GM19025 (cell line): ENCODE results near the gene ZNF439.
"Not testable (repeated sequence)": the region's sequence is repeated elsewhere in the genome, so short reads cannot be mapped to it uniquely, and the experiment has no call there.

Source experiments
- ATAC-seq: cut with Tn5 transposase; IDR thresholded peaks from one replicate; pipeline ENCODE4 v1.9.1; 2021; ENCODE audit warnings: mild to moderate bottlenecking, low read depth, moderate library complexity; ENCODE audit not compliant: unreplicated experiment

Gene ZNF439

GRCh38 chr19:11848594-11849469 is at the start of gene ZNF439:
Gene ZNF439, plus strand, starts transcription at chr19:11848726. Its CDS starts 142 bp downstream, at chr19:11848868.
- ATAC-seq = peak; percentile 75

- no peak for ATAC-seq
Measured at GRCh38 chr19:11806354-11807098, 42.0 kb upstream of the ZNF439 start.

GRCh38 chr19:11807099-11807380 is 41.5 kb upstream of the ZNF439 start:
- ATAC-seq = no peak

- ATAC-seq = peak; percentile 18
Measured at GRCh38 chr19:11813703-11814028, 34.9 kb upstream of the ZNF439 start.

- ATAC-seq = peak; percentile 98
Measured at GRCh38 chr19:11814029-11814699, 34.4 kb upstream of the ZNF439 start, which contains the start of gene ZNF440. Gene ZNF440, plus strand, starts transcription at chr19:11814273. Its CDS starts 175 bp downstream, at chr19:11814448.

GRCh38 chr19:11814700-11815035 is 33.9 kb upstream of the ZNF439 start:
- ATAC-seq = no peak

GRCh38 chr19:11821474-11822109 is 26.9 kb upstream of the ZNF439 start:
- ATAC-seq = no peak

- ATAC-seq = not testable (repeated sequence)
Measured at GRCh38 chr19:11828957-11829876, 19.3 kb upstream of the ZNF439 start.

- ATAC-seq = no peak
Measured at GRCh38 chr19:11832253-11832912, 16.1 kb upstream of the ZNF439 start.

GRCh38 chr19:11833541-11833940 is 15.0 kb upstream of the ZNF439 start:
- no peak for ATAC-seq

GRCh38 chr19:11835626-11836066 is 12.9 kb upstream of the ZNF439 start:
- ATAC-seq = not testable (repeated sequence)

GRCh38 chr19:11843722-11844121 is 4.8 kb upstream of the ZNF439 start:
- no peak for ATAC-seq

- not testable (repeated sequence) for ATAC-seq
Measured at GRCh38 chr19:11847615-11848014, 911 bp upstream of the ZNF439 start.

- ATAC-seq = no peak
Measured at GRCh38 chr19:11848200-11848593, 329 bp upstream of the ZNF439 start.

GRCh38 chr19:11850289-11850688 is 1.8 kb downstream of the ZNF439 start:
- ATAC-seq = not testable (repeated sequence)

- no peak for ATAC-seq
Measured at GRCh38 chr19:11853358-11853757, 4.8 kb downstream of the ZNF439 start.

- no peak for ATAC-seq
Measured at GRCh38 chr19:11856596-11857250, 8.2 kb downstream of the ZNF439 start.

- no peak for ATAC-seq
Measured at GRCh38 chr19:11860721-11861120, 12.2 kb downstream of the ZNF439 start.

GRCh38 chr19:11861301-11861700 is 12.8 kb downstream of the ZNF439 start:
- ATAC-seq = no peak
